Measurements from ENCODE around the gene KRT12.
"Not testable (repeated sequence)": the region's sequence is repeated elsewhere in the genome, so short reads cannot be mapped to it uniquely, and the experiment has no call there.

The KRT12 gene

DNA sequence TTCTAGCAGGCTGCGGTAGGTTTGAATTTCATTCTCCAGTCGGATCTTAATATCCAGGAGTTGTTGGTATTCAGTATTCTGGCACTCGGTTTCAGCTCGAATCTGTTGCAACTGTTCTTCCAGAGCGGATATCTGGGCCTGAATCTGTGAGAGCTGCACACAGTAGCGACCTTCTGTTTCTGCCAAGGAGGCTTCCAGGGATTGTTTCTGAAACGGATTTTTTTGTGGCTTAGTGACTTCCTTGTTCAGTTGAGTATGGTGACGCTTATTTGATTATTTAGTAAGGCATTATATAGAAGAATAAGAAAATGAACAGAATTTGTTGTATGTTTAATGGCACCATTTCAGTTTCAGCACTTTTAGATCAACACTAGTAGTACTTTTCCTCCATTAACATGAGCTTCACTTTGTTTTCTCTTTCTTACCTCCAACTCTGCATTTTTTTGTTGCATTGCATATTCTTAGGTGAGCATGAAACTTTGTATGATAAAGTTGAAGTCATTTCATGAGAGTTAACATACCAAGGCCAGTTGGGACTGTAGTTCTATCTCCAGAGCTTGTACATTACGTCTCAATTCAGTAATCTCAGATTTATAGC is 47.4 kb downstream of the KRT12 start:
- peaks cover 28% of the 10 kb centered on the region for H3K9me3 Mint-ChIP-seq
- H3K4me3 Mint-ChIP-seq: peak overlapping the region; percentile 62
- H3K27me3 Mint-ChIP-seq (ENCODE audit: low read depth): peaks cover 22% of the 10 kb centered on the region
- H3K27ac Mint-ChIP-seq: peak overlapping the region; percentile 68
- H3K36me3 Mint-ChIP-seq (ENCODE audit: low read depth): peaks cover 29% of the 10 kb centered on the region
- peaks cover 16% of the 10 kb centered on the region for H3K4me1 Mint-ChIP-seq (ENCODE audit: low read depth)

DNA sequence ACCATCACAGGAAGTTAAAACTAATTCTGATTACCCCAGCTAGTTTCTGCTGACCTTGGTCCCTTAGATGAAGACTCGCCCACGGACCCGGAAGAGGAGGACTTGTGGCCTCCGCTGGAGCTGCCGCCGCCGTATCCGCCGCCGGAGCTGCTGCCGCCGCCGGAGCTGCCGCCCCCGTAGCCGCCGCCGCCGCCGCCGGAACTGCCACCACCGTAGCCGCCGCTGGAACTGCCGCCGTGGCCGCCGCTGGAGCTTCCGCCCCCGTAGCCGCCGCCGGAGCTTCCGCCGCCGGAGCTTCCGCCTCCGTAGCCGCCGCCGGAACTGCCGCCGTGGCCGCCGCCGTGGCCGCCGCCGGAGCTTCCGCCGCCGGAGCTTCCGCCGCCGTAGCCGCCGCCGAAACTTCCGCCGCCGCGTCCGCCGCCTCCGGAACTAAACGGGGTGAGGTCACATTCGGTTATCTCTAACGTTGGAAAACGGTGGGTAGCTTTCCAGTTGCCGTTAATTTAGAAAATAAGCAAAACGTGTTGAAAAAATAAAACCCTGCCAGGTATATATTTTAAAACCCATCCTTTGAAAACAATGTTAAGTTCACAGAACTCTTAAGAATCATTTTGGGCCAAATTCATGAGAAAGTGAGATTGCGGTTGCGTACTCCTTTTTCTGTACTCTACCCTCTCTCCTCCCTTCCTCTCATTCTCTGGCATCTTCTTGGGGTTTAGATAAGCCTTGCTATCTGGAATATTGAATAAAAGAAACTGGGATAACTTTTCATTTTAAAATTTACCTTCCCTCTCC is 48.1 kb downstream of the KRT12 start:
- Mint-ChIP-seq H3K36me3 (ENCODE audit: low read depth) (peaks cover 29% of the 10 kb centered on the region), H3K4me1 (ENCODE audit: low read depth) (peaks cover 16% of the 10 kb centered on the region), H3K27ac (peak overlapping the region; percentile 81), H3K9me3 (peaks cover 32% of the 10 kb centered on the region), H3K4me3 (peak overlapping the region; percentile 85), H3K27me3 (ENCODE audit: low read depth) (peaks cover 25% of the 10 kb centered on the region)

DNA sequence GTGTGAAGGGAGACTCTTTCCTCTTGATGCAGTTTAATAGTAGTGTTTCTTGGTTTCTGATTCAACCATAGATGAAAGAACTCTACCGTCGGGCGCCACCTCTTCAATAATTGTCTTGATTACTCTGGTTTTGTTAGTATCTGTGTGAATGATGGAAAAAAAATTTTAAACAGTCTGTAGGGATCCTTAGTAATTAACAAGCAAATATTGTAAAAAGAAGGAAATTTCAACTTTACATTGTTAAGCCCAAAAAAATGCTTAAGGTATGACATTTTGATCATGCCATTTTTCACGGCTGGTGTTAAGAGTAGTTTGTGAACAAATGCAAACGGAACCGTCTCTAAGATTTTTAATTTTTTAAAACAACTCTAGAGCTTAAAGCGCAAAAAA is 48.7 kb downstream of the KRT12 start:
- Mint-ChIP-seq H3K4me1 (ENCODE audit: low read depth) (peaks cover 16% of the 10 kb centered on the region), H3K27me3 (ENCODE audit: low read depth) (peaks cover 29% of the 10 kb centered on the region), H3K27ac (peak overlapping the region; percentile 81), H3K4me3 (peak overlapping the region; percentile 85), H3K9me3 (peaks cover 36% of the 10 kb centered on the region), H3K36me3 (ENCODE audit: low read depth) (peaks cover 29% of the 10 kb centered on the region)

DNA sequence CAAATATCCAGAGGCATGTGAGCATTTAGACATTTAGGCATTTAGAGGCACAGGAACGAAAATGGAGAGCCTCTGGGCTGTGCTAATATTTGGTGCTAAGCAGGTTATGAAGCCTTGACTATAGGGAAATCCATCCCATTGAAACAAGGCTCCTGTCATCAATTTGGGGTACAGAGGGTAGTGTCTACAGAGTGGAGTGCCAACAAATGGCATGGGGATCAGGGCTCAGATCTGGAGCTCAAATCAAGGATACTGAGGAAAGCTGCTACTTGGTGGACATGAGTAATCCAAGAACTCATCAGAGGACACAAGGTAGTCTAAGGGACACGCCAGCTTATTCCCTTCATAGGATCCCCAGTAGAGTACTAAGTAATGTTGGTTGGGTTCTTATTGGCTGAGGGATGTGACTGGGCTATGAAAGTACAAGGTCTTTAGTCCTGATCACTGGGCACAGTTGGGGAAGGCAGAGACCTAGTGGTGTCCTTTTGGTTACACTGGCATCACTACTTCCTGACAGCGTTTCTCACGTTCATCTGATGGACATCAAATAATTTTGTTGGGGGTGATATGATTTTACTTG is 49.8 kb downstream of the KRT12 start:
- Mint-ChIP-seq H3K27ac (peak overlapping the region; percentile 57), H3K9me3 (peaks cover 36% of the 10 kb centered on the region), H3K27me3 (ENCODE audit: low read depth) (peaks cover 32% of the 10 kb centered on the region), H3K36me3 (ENCODE audit: low read depth) (peaks cover 27% of the 10 kb centered on the region), H3K4me3 (peak overlapping the region; percentile 75), H3K4me1 (ENCODE audit: low read depth) (peaks cover 16% of the 10 kb centered on the region)

DNA sequence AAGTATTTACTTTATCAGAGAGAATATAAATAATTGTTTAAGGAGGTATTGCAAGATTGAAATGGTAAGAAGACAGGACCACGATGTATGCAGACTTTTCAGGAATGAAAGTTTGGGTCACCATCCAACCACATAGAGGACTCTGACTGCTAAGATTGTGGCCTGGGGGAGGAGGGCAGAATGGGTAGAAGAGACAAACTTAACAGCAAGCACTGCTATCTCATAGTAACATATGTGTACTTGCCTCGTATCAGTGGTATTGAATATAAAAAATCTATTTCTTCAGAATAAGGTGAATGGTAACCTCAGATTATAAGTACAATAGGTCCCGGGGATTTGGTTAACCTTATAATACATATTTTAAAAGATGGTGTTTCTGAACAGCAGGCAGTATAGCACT is 50.5 kb downstream of the KRT12 start:
- no peak overlapping the region for H3K4me3 Mint-ChIP-seq
- no peak overlapping the region for H3K27ac Mint-ChIP-seq
- H3K4me1 Mint-ChIP-seq (ENCODE audit: low read depth): peaks cover 16% of the 10 kb centered on the region
- peaks cover 25% of the 10 kb centered on the region for H3K36me3 Mint-ChIP-seq (ENCODE audit: low read depth)
- H3K27me3 Mint-ChIP-seq (ENCODE audit: low read depth): peaks cover 35% of the 10 kb centered on the region
- H3K9me3 Mint-ChIP-seq: peaks cover 36% of the 10 kb centered on the region

DNA sequence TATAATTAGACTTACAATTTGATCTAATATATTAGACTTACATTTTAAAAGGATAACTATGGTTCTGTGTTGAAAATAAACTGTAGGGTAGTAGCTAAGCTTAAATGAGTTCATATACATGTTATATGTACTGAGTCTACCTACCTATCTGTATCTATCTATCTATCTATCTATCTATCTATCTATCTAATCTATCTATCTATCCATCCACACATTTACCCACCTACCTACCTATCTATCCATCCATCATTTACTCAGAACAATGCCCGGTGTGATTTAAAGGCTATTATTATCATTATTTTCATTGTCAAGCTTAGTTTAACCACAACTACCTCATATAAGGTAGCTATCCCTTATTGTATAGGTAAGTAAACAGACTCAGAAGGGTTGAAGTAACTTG is 51.6 kb downstream of the KRT12 start:
- Mint-ChIP-seq H3K36me3 (ENCODE audit: low read depth) (peaks cover 24% of the 10 kb centered on the region), H3K4me1 (ENCODE audit: low read depth) (peaks cover 15% of the 10 kb centered on the region), H3K4me3 (no peak overlapping the region), H3K9me3 (peaks cover 35% of the 10 kb centered on the region), H3K27me3 (ENCODE audit: low read depth) (peaks cover 43% of the 10 kb centered on the region), H3K27ac (no peak overlapping the region)

DNA sequence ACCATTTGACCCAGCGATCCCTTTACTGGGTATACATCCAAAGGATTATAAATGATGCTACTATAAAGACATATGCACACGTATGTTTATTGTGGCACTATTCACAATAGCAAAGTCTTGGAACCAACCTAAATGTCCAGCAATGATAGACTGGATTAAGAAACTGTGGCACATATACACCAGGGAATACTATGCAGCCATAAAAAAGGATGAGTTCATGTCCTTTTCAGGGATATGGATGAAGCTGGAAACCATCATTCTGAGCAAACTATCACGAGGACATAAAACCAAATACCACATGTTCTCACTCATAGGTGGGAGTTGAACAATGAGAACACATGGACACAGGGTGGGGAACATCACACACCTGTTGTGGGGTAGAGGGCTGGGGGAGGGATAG is 52.4 kb downstream of the KRT12 start:
- H3K27ac Mint-ChIP-seq, H3K4me3 Mint-ChIP-seq: not testable (repeated sequence)
- peaks cover 19% of the 10 kb centered on the region for H3K36me3 Mint-ChIP-seq (ENCODE audit: low read depth)
- peaks cover 12% of the 10 kb centered on the region for H3K4me1 Mint-ChIP-seq (ENCODE audit: low read depth)
- peaks cover 27% of the 10 kb centered on the region for H3K9me3 Mint-ChIP-seq
- peaks cover 46% of the 10 kb centered on the region for H3K27me3 Mint-ChIP-seq (ENCODE audit: low read depth)

DNA sequence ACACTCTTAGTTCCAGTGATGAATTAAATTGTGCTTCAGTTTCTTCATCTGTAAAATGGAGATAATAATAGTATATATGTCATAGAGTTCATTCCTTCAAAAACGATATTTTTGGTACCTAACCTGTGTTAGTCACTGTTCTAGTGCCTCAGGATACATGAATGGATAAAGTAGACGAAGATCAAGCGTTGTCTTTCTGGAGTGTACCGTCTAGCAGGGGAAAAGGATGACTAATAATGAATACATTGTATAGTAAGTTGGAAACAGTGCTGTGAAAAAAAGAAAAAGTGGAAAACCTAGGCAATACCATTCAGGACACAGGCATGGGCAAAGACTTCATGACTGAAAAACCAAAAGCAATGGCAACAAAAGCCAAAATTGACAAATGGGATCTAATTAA is 53.2 kb downstream of the KRT12 start:
- Mint-ChIP-seq H3K27me3 (ENCODE audit: low read depth) (peaks cover 54% of the 10 kb centered on the region), H3K9me3 (peaks cover 23% of the 10 kb centered on the region), H3K4me3 (no peak overlapping the region), H3K27ac (no peak overlapping the region), H3K36me3 (ENCODE audit: low read depth) (peaks cover 19% of the 10 kb centered on the region), H3K4me1 (ENCODE audit: low read depth) (peaks cover 9% of the 10 kb centered on the region)

DNA sequence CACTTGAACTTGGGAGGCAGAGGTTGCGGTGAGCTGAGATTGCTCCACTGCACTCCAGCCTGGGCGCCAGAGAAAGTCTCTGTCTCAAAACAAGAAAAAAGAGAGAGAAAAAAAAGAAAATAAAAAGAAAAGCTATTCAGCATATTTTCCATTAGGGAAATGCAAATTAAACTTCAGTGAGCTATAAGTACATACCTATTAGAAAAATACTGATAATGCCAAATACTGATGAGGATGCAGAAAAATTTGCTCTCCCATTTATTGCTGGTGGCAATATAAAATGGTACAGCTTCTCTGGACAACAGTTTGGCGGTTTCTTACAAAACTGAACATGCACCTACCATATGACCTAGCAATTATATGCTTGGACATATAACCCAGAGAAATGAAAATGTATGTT is 54.4 kb downstream of the KRT12 start:
- Mint-ChIP-seq H3K27me3 (ENCODE audit: low read depth) (peaks cover 64% of the 10 kb centered on the region), H3K4me3 (no peak overlapping the region), H3K9me3 (peaks cover 17% of the 10 kb centered on the region), H3K4me1 (ENCODE audit: low read depth) (peaks cover 2% of the 10 kb centered on the region), H3K36me3 (ENCODE audit: low read depth) (peaks cover 12% of the 10 kb centered on the region), H3K27ac (no peak overlapping the region)
